HG03175 (cell line): ENCODE results near the gene UBR3.
"Not testable (repeated sequence)": the region's sequence is repeated elsewhere in the genome, so short reads cannot be mapped to it uniquely, and the experiment has no call there.

Experiments used
- ATAC-seq: cut with Tn5 transposase; IDR thresholded peaks from one replicate; pipeline ENCODE4 v1.9.1; 2021; ENCODE audit warnings: mild to moderate bottlenecking, moderate library complexity; ENCODE audit not compliant: unreplicated experiment

The UBR3 gene

GRCh38 chr2:169928463-169928864 lies 101.2 kb downstream of the UBR3 start:
- no peak for ATAC-seq

- peak; percentile 93 for ATAC-seq
Measured at GRCh38 chr2:169933124-169933711, 106.0 kb downstream of the UBR3 start.

- ATAC-seq, result not testable (repeated sequence)
Measured at GRCh38 chr2:169936652-169937051, 109.4 kb downstream of the UBR3 start.

- ATAC-seq, result no peak
Measured at GRCh38 chr2:169945515-169945914, 118.3 kb downstream of the UBR3 start.

GRCh38 chr2:169946092-169946491 lies 118.8 kb downstream of the UBR3 start:
- no peak for ATAC-seq

GRCh38 chr2:169946546-169946945 lies 119.3 kb downstream of the UBR3 start:
- ATAC-seq, result no peak

- ATAC-seq, result no peak
Measured at GRCh38 chr2:169955940-169956339, 128.7 kb downstream of the UBR3 start.

- ATAC-seq, result not testable (repeated sequence)
Measured at GRCh38 chr2:169957219-169957618, 130.0 kb downstream of the UBR3 start.

GRCh38 chr2:169961911-169962310 lies 134.7 kb downstream of the UBR3 start:
- ATAC-seq, result no peak

GRCh38 chr2:169963786-169964185 lies 136.5 kb downstream of the UBR3 start:
- ATAC-seq, result no peak

GRCh38 chr2:169964740-169965139 lies 137.5 kb downstream of the UBR3 start:
- no peak for ATAC-seq

GRCh38 chr2:169965495-169965894 lies 138.2 kb downstream of the UBR3 start:
- ATAC-seq, result no peak

- no peak for ATAC-seq
Measured at GRCh38 chr2:169966454-169966853, 139.2 kb downstream of the UBR3 start.

GRCh38 chr2:169968743-169969142 lies 141.5 kb downstream of the UBR3 start:
- ATAC-seq, result no peak

GRCh38 chr2:169975221-169975620 lies 148.0 kb downstream of the UBR3 start:
- ATAC-seq, result no peak

GRCh38 chr2:169976335-169976851 lies 149.1 kb downstream of the UBR3 start:
- no peak for ATAC-seq

- ATAC-seq, result no peak
Measured at GRCh38 chr2:169977530-169977929, 150.3 kb downstream of the UBR3 start.

GRCh38 chr2:169978402-169979017 lies 151.3 kb downstream of the UBR3 start:
- ATAC-seq, result no peak

- ATAC-seq, result no peak
Measured at GRCh38 chr2:169979025-169979424, 151.8 kb downstream of the UBR3 start.

GRCh38 chr2:169980001-169980400 lies 152.7 kb downstream of the UBR3 start:
- ATAC-seq, result no peak

GRCh38 chr2:169980643-169981042 lies 153.4 kb downstream of the UBR3 start:
- no peak for ATAC-seq

- no peak for ATAC-seq
Measured at GRCh38 chr2:169982929-169983328, 155.7 kb downstream of the UBR3 start.

GRCh38 chr2:169983506-169983905 lies 156.3 kb downstream of the UBR3 start:
- ATAC-seq, result no peak
